ENCODE data around the gene WIPF3. TPM values are rescaled to one million over a fixed set of nuclear protein-coding genes. Genes with fewer than 3 reads are reported as not detected.

The WIPF3 gene
- total RNA-seq, 1 experiment from 2014 or later, result 11.6 TPM

GRCh38 chr7:29924006-29924405 is 117.7 kb downstream of the WIPF3 start:
- Histone ChIP-seq H3K79me2 (ENCODE audit: insufficient read depth, low read length) (no peaks in the 10 kb centered on the region), H3K23ac (ENCODE audit: insufficient read length, low read depth, low read length) (no peak overlapping the region), H2AK5ac (ENCODE audit: insufficient read length, low read length) (no peak overlapping the region), H3K9ac (ENCODE audit: extremely low read depth, insufficient read length, low read length) (no peak overlapping the region), H3K79me1 (ENCODE audit: insufficient read depth, low read depth, low read length, poor library complexity, severe bottlenecking) (no peaks in the 10 kb centered on the region), H3K4ac (ENCODE audit: low read depth, low read length) (no peak overlapping the region), H3K14ac (ENCODE audit: insufficient read depth, low read length) (no peak overlapping the region), H2BK20ac (ENCODE audit: low read depth, low read length, poor library complexity, severe bottlenecking) (no peak overlapping the region), H2AFZ (ENCODE audit: low read length) (no peak overlapping the region), H3K4me2 (ENCODE audit: insufficient read depth, insufficient read length, low read length) (no peak overlapping the region), H3K56ac (ENCODE audit: insufficient read length, low read depth, low read length) (no peak overlapping the region), H3K27me3 (ENCODE audit: insufficient read depth, low read length) (no peaks in the 10 kb centered on the region), H3K4me1 (ENCODE audit: insufficient read depth, low read length) (no peaks in the 10 kb centered on the region), H4K8ac (replicated peaks; ENCODE audit: insufficient read length, low read depth, low read length) (no peak overlapping the region), H3K23me2 (ENCODE audit: insufficient read length, low read depth, low read length, poor library complexity, severe bottlenecking) (no peaks in the 10 kb centered on the region), H3K9me3 (ENCODE audit: control insufficient read depth, low read depth, low read length) (no peaks in the 10 kb centered on the region), H2BK5ac (ENCODE audit: insufficient read length, low read length) (no peak overlapping the region), H4K91ac (ENCODE audit: insufficient read length, low read depth, low read length) (no peak overlapping the region), H2BK15ac (ENCODE audit: low read depth, low read length) (no peak overlapping the region), H3K18ac (ENCODE audit: insufficient read length, low read depth, low read length) (no peak overlapping the region), H3K27ac (ENCODE audit: insufficient read length, low read depth, low read length) (no peak overlapping the region), H3T11ph (ENCODE audit: low read length) (no peak overlapping the region), H4K5ac (ENCODE audit: insufficient read length, low read depth, low read length) (no peak overlapping the region), H2BK12ac (ENCODE audit: insufficient read length, low read depth, low read length) (no peak overlapping the region), H4K20me1 (ENCODE audit: control insufficient read depth, insufficient read depth, insufficient read length) (no peaks in the 10 kb centered on the region), H2BK120ac (ENCODE audit: low read depth, low read length, poor library complexity, severe bottlenecking) (no peak overlapping the region)
- no peak for DNase-seq
- WGBS (ENCODE audit: extremely low coverage, insufficient read length, low lambda C conversion rate), result no CpG with 5 or more reads among the region's 9 CpGs
- peak overlapping the region; percentile 4 to 91 (median 49); a peak in 1 of 7 replicates for H3K27ac Mint-ChIP-seq
- H3K27me3 Mint-ChIP-seq (ENCODE audit: low read depth), result no peaks in the 10 kb centered on the region
- peaks cover 5 to 77% (median 15%) of the 10 kb centered on the region in 3 experiments; a peak in 6 of 7 replicates for H3K36me3 Mint-ChIP-seq (ENCODE audit: insufficient read depth in 1 of 3, low read depth in 3 of 3)
- TF ChIP-seq, protein P1, sequence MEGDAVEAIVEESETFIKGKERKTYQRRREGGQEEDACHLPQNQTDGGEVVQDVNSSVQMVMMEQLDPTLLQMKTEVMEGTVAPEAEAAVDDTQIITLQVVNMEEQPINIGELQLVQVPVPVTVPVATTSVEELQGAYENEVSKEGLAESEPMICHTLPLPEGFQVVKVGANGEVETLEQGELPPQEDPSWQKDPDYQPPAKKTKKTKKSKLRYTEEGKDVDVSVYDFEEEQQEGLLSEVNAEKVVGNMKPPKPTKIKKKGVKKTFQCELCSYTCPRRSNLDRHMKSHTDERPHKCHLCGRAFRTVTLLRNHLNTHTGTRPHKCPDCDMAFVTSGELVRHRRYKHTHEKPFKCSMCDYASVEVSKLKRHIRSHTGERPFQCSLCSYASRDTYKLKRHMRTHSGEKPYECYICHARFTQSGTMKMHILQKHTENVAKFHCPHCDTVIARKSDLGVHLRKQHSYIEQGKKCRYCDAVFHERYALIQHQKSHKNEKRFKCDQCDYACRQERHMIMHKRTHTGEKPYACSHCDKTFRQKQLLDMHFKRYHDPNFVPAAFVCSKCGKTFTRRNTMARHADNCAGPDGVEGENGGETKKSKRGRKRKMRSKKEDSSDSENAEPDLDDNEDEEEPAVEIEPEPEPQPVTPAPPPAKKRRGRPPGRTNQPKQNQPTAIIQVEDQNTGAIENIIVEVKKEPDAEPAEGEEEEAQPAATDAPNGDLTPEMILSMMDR (conservative IDR thresholded peaks at IDR 0.05), result no peak; the same call in 2 of the 3 replicates
- H3K4me1 Mint-ChIP-seq, result peaks cover 0 to 3% of the 10 kb centered on the region in 2 experiments; a peak in 1 of 4 replicates
- H3K9me3 Mint-ChIP-seq, result no peaks in the 10 kb centered on the region
- H3K4me3 Mint-ChIP-seq, result no peak overlapping the region

Data from H9 (cell line).